ENCODE results near the gene PTGDS.
A peak's percentile ranks its signal among the peaks of the same experiment; 100 is the strongest.

Gene PTGDS

GRCh38 chr9:136979769-136980587 is 2.7 kb downstream of the PTGDS start:
- TF ChIP-seq GATA2 (IDR thresholded peaks at IDR 0.05; ENCODE audit: low read depth, low read length) (no peak), GATA3 (IDR thresholded peaks at IDR 0.05; ENCODE audit: low read depth, low read length) (no peak)

GRCh38 chr9:136980669-136981478 is 3.6 kb downstream of the PTGDS start:
- TF ChIP-seq GATA2 (IDR thresholded peaks at IDR 0.05; ENCODE audit: low read depth, low read length) (no peak), GATA3 (IDR thresholded peaks at IDR 0.05; ENCODE audit: low read depth, low read length) (no peak)

GRCh38 chr9:136981588-136982231 is 4.4 kb downstream of the PTGDS start:
- TF ChIP-seq GATA3 (IDR thresholded peaks at IDR 0.05; ENCODE audit: low read depth, low read length) (no peak), GATA2 (IDR thresholded peaks at IDR 0.05; ENCODE audit: low read depth, low read length) (peak; percentile 75)

GRCh38 chr9:136982232-136983051 is 5.1 kb downstream of the PTGDS start, which contains the start of gene LCNL1:
Gene LCNL1 (plus strand): TSS chr9:136982993. CDS start chr9:136983587, 594 bp downstream.
- TF ChIP-seq GATA2 (IDR thresholded peaks at IDR 0.05; ENCODE audit: low read depth, low read length) (no peak), GATA3 (IDR thresholded peaks at IDR 0.05; ENCODE audit: low read depth, low read length) (no peak)

GRCh38 chr9:136983167-136983566 is 5.9 kb downstream of the PTGDS start:
- TF ChIP-seq GATA2 (IDR thresholded peaks at IDR 0.05; ENCODE audit: low read depth, low read length) = no peak
- TF ChIP-seq GATA3 (IDR thresholded peaks at IDR 0.05; ENCODE audit: low read depth, low read length) = no peak

- TF ChIP-seq GATA3 (IDR thresholded peaks at IDR 0.05; ENCODE audit: low read depth, low read length) = no peak
These were observed 6.5 kb downstream of the PTGDS start for GRCh38 chr9:136983656-136984314.

- TF ChIP-seq GATA3 (IDR thresholded peaks at IDR 0.05; ENCODE audit: low read depth, low read length) = no peak
- no peak for TF ChIP-seq GATA2 (IDR thresholded peaks at IDR 0.05; ENCODE audit: low read depth, low read length)
These were observed 7.2 kb downstream of the PTGDS start for GRCh38 chr9:136984464-136985026.

GRCh38 chr9:136985027-136985602 is 7.8 kb downstream of the PTGDS start:
- TF ChIP-seq GATA2 (IDR thresholded peaks at IDR 0.05; ENCODE audit: low read depth, low read length) (no peak), GATA3 (IDR thresholded peaks at IDR 0.05; ENCODE audit: low read depth, low read length) (no peak)

- TF ChIP-seq GATA2 (IDR thresholded peaks at IDR 0.05; ENCODE audit: low read depth, low read length) (no peak), GATA3 (IDR thresholded peaks at IDR 0.05; ENCODE audit: low read depth, low read length) (no peak)
These were observed 8.5 kb downstream of the PTGDS start for GRCh38 chr9:136985853-136986252.

GRCh38 chr9:136988872-136989271 is 11.6 kb downstream of the PTGDS start:
- TF ChIP-seq GATA2 (IDR thresholded peaks at IDR 0.05; ENCODE audit: low read depth, low read length) (no peak), GATA3 (IDR thresholded peaks at IDR 0.05; ENCODE audit: low read depth, low read length) (no peak)

GRCh38 chr9:136990242-136990911 is 13.1 kb downstream of the PTGDS start:
- TF ChIP-seq GATA3 (IDR thresholded peaks at IDR 0.05; ENCODE audit: low read depth, low read length) = no peak
- no peak for TF ChIP-seq GATA2 (IDR thresholded peaks at IDR 0.05; ENCODE audit: low read depth, low read length)
